NB4 (cell line): Measurements from ENCODE around the gene DCLK3.

ENCODE experiments used
- CTCF ChIP-seq: IDR thresholded peaks from one replicate; pipeline ENCODE4 v1.5.1; 2012; ENCODE audit warnings: low read depth, low read length
- MYC ChIP-seq: IDR thresholded peaks from 2 replicates; pipeline ENCODE4 v1.6.1; 2011; ENCODE audit warnings: low read depth, low read length
- POLR2A ChIP-seq: IDR thresholded peaks from 2 replicates; pipeline ENCODE4 v1.6.1; 2011; ENCODE audit warnings: mild to moderate bottlenecking; ENCODE audit not compliant: insufficient read length; ENCODE audit errors: extremely low read depth

GRCh38 chr3:36750737-36751136, 13.6 kb downstream of the DCLK3 start:
- TF ChIP-seq CTCF: no peak
- TF ChIP-seq POLR2A: no peak
- TF ChIP-seq MYC: no peak
